ENCODE measurements around the gene SYNE1. TPM values are rescaled to one million over a fixed set of nuclear protein-coding genes. Genes with fewer than 3 reads are reported as not detected.

The SYNE1 gene
- total and polyA plus RNA-seq, 4 donors: 10.2 to 105 (median 24.5) TPM

- Histone ChIP-seq H3K27me3 (ENCODE audit: control insufficient read depth in 4 of 4, insufficient read depth in 4 of 4, low read length in 3 of 4) (no peaks in the 10 kb centered on the region), H3K4me3 (ENCODE audit: low read depth in 1 of 3, low read length in 3 of 3) (no peak overlapping the region), H3K9ac (ENCODE audit: low read depth in 1 of 2, low read length in 2 of 2) (no peak overlapping the region), H3K36me3 (ENCODE audit: control insufficient read depth in 4 of 4, insufficient read depth in 3 of 4, low read depth in 1 of 4, low read length in 3 of 4) (no peaks in the 10 kb centered on the region), H3K4me1 (ENCODE audit: control insufficient read depth in 4 of 4, insufficient read depth in 4 of 4, low read length in 3 of 4) (no peaks in the 10 kb centered on the region), H3K9me3 (ENCODE audit: control insufficient read depth in 4 of 4, low read length in 3 of 4) (no peaks in the 10 kb centered on the region), H3K27ac (ENCODE audit: low read depth in 1 of 2, low read length in 2 of 2) (no peak overlapping the region)
- DNase-seq (ENCODE audit: low spot score): no peak
- TF ChIP-seq JUND (IDR thresholded peaks at IDR 0.05): no peak
- TF ChIP-seq ZBTB33 (IDR thresholded peaks at IDR 0.05): no peak
- no peak for TF ChIP-seq HNF4G (IDR thresholded peaks at IDR 0.05)
- TF ChIP-seq MAX (IDR thresholded peaks at IDR 0.05): no peak
- TF ChIP-seq FOXA2 (IDR thresholded peaks at IDR 0.05): no peak
- TF ChIP-seq SP1 (IDR thresholded peaks at IDR 0.05): no peak
- no peak for TF ChIP-seq FOXA1 (IDR thresholded peaks at IDR 0.05)
- TF ChIP-seq RXRA (IDR thresholded peaks at IDR 0.05): no peak
- TF ChIP-seq HNF4A (conservative IDR thresholded peaks at IDR 0.05): no peak
- TF ChIP-seq REST (IDR thresholded peaks at IDR 0.05): no peak
- no peak for TF ChIP-seq CTCF (IDR thresholded peaks at IDR 0.05; ENCODE audit: low read depth, low read length, missing input control)
- no peak for TF ChIP-seq TAF1 (conservative IDR thresholded peaks at IDR 0.05)
- TF ChIP-seq ATF3 (IDR thresholded peaks at IDR 0.05): no peak
- TF ChIP-seq EGR1 (IDR thresholded peaks at IDR 0.05; ENCODE audit: low read depth in 2 of 2): no peak
Measured at GRCh38 chr6:152398993-152399392, 238.2 kb downstream of the SYNE1 start.

- Histone ChIP-seq H3K9ac (ENCODE audit: low read depth in 1 of 2, low read length in 2 of 2) (no peak overlapping the region), H3K27ac (ENCODE audit: low read depth in 1 of 2, low read length in 2 of 2) (no peak overlapping the region), H3K9me3 (ENCODE audit: control insufficient read depth in 4 of 4, low read length in 3 of 4) (no peaks in the 10 kb centered on the region), H3K27me3 (ENCODE audit: control insufficient read depth in 4 of 4, insufficient read depth in 4 of 4, low read length in 3 of 4) (no peaks in the 10 kb centered on the region), H3K36me3 (ENCODE audit: control insufficient read depth in 4 of 4, insufficient read depth in 3 of 4, low read depth in 1 of 4, low read length in 3 of 4) (no peaks in the 10 kb centered on the region), H3K4me1 (ENCODE audit: control insufficient read depth in 4 of 4, insufficient read depth in 4 of 4, low read length in 3 of 4) (no peaks in the 10 kb centered on the region), H3K4me3 (ENCODE audit: low read depth in 1 of 3, low read length in 3 of 3) (no peak overlapping the region)
- no peak for DNase-seq (ENCODE audit: low spot score)
- TF ChIP-seq TAF1 (conservative IDR thresholded peaks at IDR 0.05) (no peak), RAD21 (IDR thresholded peaks at IDR 0.05) (no peak), FOXA2 (IDR thresholded peaks at IDR 0.05) (no peak), YY1 (IDR thresholded peaks at IDR 0.05) (no peak), MAX (IDR thresholded peaks at IDR 0.05) (no peak), FOXA1 (IDR thresholded peaks at IDR 0.05) (no peak), ATF3 (IDR thresholded peaks at IDR 0.05) (no peak), ZBTB33 (IDR thresholded peaks at IDR 0.05) (no peak), NR2F2 (IDR thresholded peaks at IDR 0.05) (no peak)
- 87% methylated on average over 3 of the region's 3 CpGs for WGBS
Measured at GRCh38 chr6:152398316-152398715, 238.8 kb downstream of the SYNE1 start.
